Adrenal gland (tissue), 19 donors: ENCODE data around the gene GPR155. TPM values are rescaled to one million over a fixed set of nuclear protein-coding genes. Genes with fewer than 3 reads are reported as not detected.

Experiments
- DNase-seq, 7 donors: peaks; one replicate each; pipeline ENCODE4 v3.0.0-alpha.2; 2019 to 2020
- H3K27ac ChIP-seq, 5 donors: fragments of 200-600 bp; sonication (generic) in 4 of 5; 1 replicate in 3 of 5; 2 replicates in 2 of 5; pipeline versions ENCODE4 v1.5.1 to v1.8.0; 2016 to 2020; ENCODE audit warnings: mild to moderate bottlenecking in 1 of 5
- H3K27me3 ChIP-seq: fragments of 200-600 bp; 2 replicates; pipeline ENCODE4 v1.8.0; 2021
- H3K36me3 ChIP-seq, 2 donors: fragments of 200-600 bp; replicated peaks in 1 of 2; 1 replicate in 1 of 2; 2 replicates in 1 of 2; pipeline versions ENCODE4 v1.5.1 to v1.8.0; 2018 to 2022
- H3K4me1 ChIP-seq, 2 donors: fragments of 200-600 bp; replicated peaks in 1 of 2; 1 replicate in 1 of 2; 2 replicates in 1 of 2; pipeline versions ENCODE4 v1.5.1 to v1.8.0; 2018 to 2021
- H3K4me3 ChIP-seq, 4 donors: fragments of 200-600 bp; sonication (generic) in 3 of 4; one replicate each; pipeline ENCODE4 v1.5.1; 2016 to 2018
- H3K9me3 ChIP-seq, 3 donors: fragments of 200-600 bp; sonication (generic) in 1 of 3; replicated peaks in 1 of 3; 1 replicate in 2 of 3; 2 replicates in 1 of 3; pipeline versions ENCODE4 v1.5.1 to v1.8.0; 2016 to 2021
- CTCF ChIP-seq, 6 experiments: fragments of 450-650 bp in 4 of 6; fragments of 200-600 bp in 2 of 6; sonication (generic) in 1 of 6; IDR thresholded peaks; 1 replicate in 5 of 6; 2 replicates in 1 of 6; pipeline versions ENCODE4 v1.5.1 to v1.8.0; 2016 to 2021; ENCODE audit warnings: antibody characterized with exemption in 6 of 6, mild to moderate bottlenecking in 2 of 6, moderate library complexity in 1 of 6
- POLR2A ChIP-seq, 2 donors: fragments of 450-650 bp; IDR thresholded peaks; one replicate each; pipeline ENCODE4 v1.6.1; 2017; ENCODE audit warnings: antibody characterized with exemption in 2 of 2, mild to moderate bottlenecking in 2 of 2, moderate library complexity in 1 of 2
- WGBS, 4 donors: extraction: QIAGEN DNeasy Blood & Tissue Kit in 2 of 4; methylation state at CpG; one replicate each; pipeline versions ENCODE4 v1.1.5 to v1.1.7; 2013 to 2017; 5-methylcytosine and 5-hydroxymethylcytosine counted together
- intact Hi-C, 2 donors: fragments of 100-400 bp; cut with DNase I; formaldehyde crosslinking; loops; one replicate each; pipeline versions ENCODE4 v1.14.1 to v1.15.0; 2022 to 2023
- long read RNA-seq, 10 donors: library from polyadenylated mRNA in 3 of 10; unstranded in 2 of 10; stranded (forward) in 1 of 10; transcript quantifications; one replicate each; pipeline ENCODE4 v2.0.0 and lab custom pipeline, GENCODE V29; 2021 to 2026
- polyA plus RNA-seq, 3 donors: library from polyadenylated mRNA; stranded (reverse); fragments of 200-250 nt in 2 of 3; fragments of 350-450 nt in 1 of 3; fragmentation: Illumina TruSeq in 1 of 3; extraction: RNeasy Lipid Tissue Mini Kit (QIAGEN cat#74804) in 1 of 3; gene quantifications; one replicate each; pipeline ENCODE4 v1.2.3, GENCODE V29; 2013 to 2014
- total RNA-seq, 9 donors: library from RNA; depleted of rRNA in 4 of 9; stranded (reverse); fragments of >200 nt in 4 of 9; fragments of 120-200 nt in 1 of 9; fragmentation: NEBNext Ultra II Directional in 1 of 9; extraction: Animal tissue kit (Norgen Biotek cat#: 25700) in 1 of 9; gene quantifications; one replicate each; pipeline versions ENCODE4 v1.1.0 to v1.2.4, GENCODE V29; 2013 to 2023
- donor health status: healthy with polysubstance abuse.
- donor health status: Bipolar disorder and iron deficiency.
- donor health status: DM: yes; HTN: yes; CAD: no.
- donor health status: DM: no; HTN: no; CAD: no.
- donor health status: DM: no; HTN: no; CAD: no.
- donor health status: DM: yes; HTN: yes; CAD: no.

The GPR155 gene
- total RNA-seq (10 to 100 TPM in 5 of 9 donors, 1 to 10 TPM in 4; 3.7 to 17.6 (median 11.4) TPM), polyA plus RNA-seq (10 to 100 TPM in 1 of 3 donors, 1 to 10 TPM in 2; 1.8 to 10.3 (median 3.9) TPM)
- long read RNA-seq, donor 1: 0 reads
- long read RNA-seq, donor 2, full-length matches to known transcripts: 1 of 1 reads
- long read RNA-seq, donor 2, partial matches to known transcripts: 0 of 1 reads
- long read RNA-seq, donor 2, other reads (novel, unspliced or antisense): 0 of 1 reads
- long read RNA-seq, donor 3: 0 reads
- long read RNA-seq, donor 4, full-length matches to known transcripts: 1 of 6 reads
- long read RNA-seq, donor 4, partial matches to known transcripts: 2 of 6 reads
- long read RNA-seq, donor 4, other reads (novel, unspliced or antisense): 3 of 6 reads
- long read RNA-seq, donor 5, full-length matches to known transcripts: 23 of 26 reads
- long read RNA-seq, donor 5, partial matches to known transcripts: 0 of 26 reads
- long read RNA-seq, donor 5, other reads (novel, unspliced or antisense): 3 of 26 reads
- long read RNA-seq, donor 6, full-length matches to known transcripts: 2 of 8 reads
- long read RNA-seq, donor 6, partial matches to known transcripts: 4 of 8 reads
- long read RNA-seq, donor 6, other reads (novel, unspliced or antisense): 2 of 8 reads
- long read RNA-seq, donor 7: 0 reads
- long read RNA-seq, donor 8, partial matches to known transcripts: 0 of 1 reads
- long read RNA-seq, donor 8, other reads (novel, unspliced or antisense): 0 of 1 reads
- long read RNA-seq, donor 9, full-length matches to known transcripts: 1 of 1 reads
- long read RNA-seq, donor 9, partial matches to known transcripts: 0 of 1 reads
- long read RNA-seq, donor 9, other reads (novel, unspliced or antisense): 0 of 1 reads
- long read RNA-seq, donor 10: 0 reads

- peak in 1 of 2 donors; percentile 63 for TF ChIP-seq POLR2A (IDR thresholded peaks at IDR 0.05)
- TF ChIP-seq CTCF (IDR thresholded peaks at IDR 0.05): peak in 1 of 6 experiments; percentile 21
- whole genome bisulfite sequencing, 4 donors: 0% methylated on average over 9 to 42 of the region's 42 CpGs
- DNase-seq: peak; percentile 68 to 87 (median 82)
- Histone ChIP-seq H3K4me1 (peaks cover 3 to 16% of the 10 kb centered on the region in 2 donors), H3K36me3 (no peaks in the 10 kb centered on the region), H3K4me3 (peak within 1 kb of the TSS; percentile 27 to 91 (median 62)), H3K9me3 (no peaks in the 10 kb centered on the region), H3K27me3 (no peaks in the 10 kb centered on the region), H3K27ac (peak within 1 kb of the TSS; percentile 74 to 87 (median 86))
- intact Hi-C loops: no loop called here
Measured at GRCh38 chr2:174486563-174487107, at the start of gene GPR155. GPR155 (minus strand) TSS chr2:174487029; CDS start chr2:174481956, 5,073 bp downstream.

GRCh38 chr2:174535757-174536703 is 49.2 kb upstream of the GPR155 start:
- no peak for TF ChIP-seq CTCF (IDR thresholded peaks at IDR 0.05)
- TF ChIP-seq POLR2A (IDR thresholded peaks at IDR 0.05): no peak
- 84 to 88% (median 86%) methylated on average over 11 of the region's 11 CpGs for WGBS, 4 donors

GRCh38 chr2:174535083-174535482 is 48.3 kb upstream of the GPR155 start:
- no peak for DNase-seq
- Histone ChIP-seq H3K4me3 (no peak overlapping the region), H3K27ac (no peak overlapping the region), H3K9me3 (no peaks in the 10 kb centered on the region), H3K4me1 (no peaks in the 10 kb centered on the region), H3K27me3 (no peaks in the 10 kb centered on the region), H3K36me3 (no peaks in the 10 kb centered on the region)
- TF ChIP-seq POLR2A (IDR thresholded peaks at IDR 0.05) (no peak), CTCF (IDR thresholded peaks at IDR 0.05) (no peak)
- intact Hi-C loops: no loop called here
- 64 to 70% (median 69%) methylated on average over 3 of the region's 3 CpGs for WGBS, 4 donors

More at GRCh38 chr2:174535757-174536703, 49.2 kb upstream of the GPR155 start:
- no peaks in the 10 kb centered on the region for H3K27me3 ChIP-seq
- no peaks in the 10 kb centered on the region for H3K4me1 ChIP-seq
- intact Hi-C loops: no loop called here
- H3K36me3 ChIP-seq: no peaks in the 10 kb centered on the region
- H3K9me3 ChIP-seq: no peaks in the 10 kb centered on the region
- DNase-seq: peak in 1 of 7 donors; percentile 79
- H3K4me3 ChIP-seq: no peak overlapping the region
- no peak overlapping the region for H3K27ac ChIP-seq
